A375 (cell line): ENCODE measurements around the gene LMNB1. TPM values are rescaled to one million over a fixed set of nuclear protein-coding genes. Genes with fewer than 3 reads are reported as not detected.

Experiments
- small RNA-seq: library from RNA; depleted of rRNA; stranded (forward); fragments of <200 nt; gene quantifications from one replicate; pipeline ENCODE3, GENCODE V24; 2014
- total RNA-seq: library from RNA; depleted of rRNA; stranded (reverse); fragments of >200 nt; shearing (Covaris generic); gene quantifications from 2 replicates; pipeline ENCODE4 v1.2.3, GENCODE V29; 2014; rRNA removed

The LMNB1 gene, protein sequence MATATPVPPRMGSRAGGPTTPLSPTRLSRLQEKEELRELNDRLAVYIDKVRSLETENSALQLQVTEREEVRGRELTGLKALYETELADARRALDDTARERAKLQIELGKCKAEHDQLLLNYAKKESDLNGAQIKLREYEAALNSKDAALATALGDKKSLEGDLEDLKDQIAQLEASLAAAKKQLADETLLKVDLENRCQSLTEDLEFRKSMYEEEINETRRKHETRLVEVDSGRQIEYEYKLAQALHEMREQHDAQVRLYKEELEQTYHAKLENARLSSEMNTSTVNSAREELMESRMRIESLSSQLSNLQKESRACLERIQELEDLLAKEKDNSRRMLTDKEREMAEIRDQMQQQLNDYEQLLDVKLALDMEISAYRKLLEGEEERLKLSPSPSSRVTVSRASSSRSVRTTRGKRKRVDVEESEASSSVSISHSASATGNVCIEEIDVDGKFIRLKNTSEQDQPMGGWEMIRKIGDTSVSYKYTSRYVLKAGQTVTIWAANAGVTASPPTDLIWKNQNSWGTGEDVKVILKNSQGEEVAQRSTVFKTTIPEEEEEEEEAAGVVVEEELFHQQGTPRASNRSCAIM
- 129 and 144 TPM in 2 replicates for total RNA-seq

DNA sequence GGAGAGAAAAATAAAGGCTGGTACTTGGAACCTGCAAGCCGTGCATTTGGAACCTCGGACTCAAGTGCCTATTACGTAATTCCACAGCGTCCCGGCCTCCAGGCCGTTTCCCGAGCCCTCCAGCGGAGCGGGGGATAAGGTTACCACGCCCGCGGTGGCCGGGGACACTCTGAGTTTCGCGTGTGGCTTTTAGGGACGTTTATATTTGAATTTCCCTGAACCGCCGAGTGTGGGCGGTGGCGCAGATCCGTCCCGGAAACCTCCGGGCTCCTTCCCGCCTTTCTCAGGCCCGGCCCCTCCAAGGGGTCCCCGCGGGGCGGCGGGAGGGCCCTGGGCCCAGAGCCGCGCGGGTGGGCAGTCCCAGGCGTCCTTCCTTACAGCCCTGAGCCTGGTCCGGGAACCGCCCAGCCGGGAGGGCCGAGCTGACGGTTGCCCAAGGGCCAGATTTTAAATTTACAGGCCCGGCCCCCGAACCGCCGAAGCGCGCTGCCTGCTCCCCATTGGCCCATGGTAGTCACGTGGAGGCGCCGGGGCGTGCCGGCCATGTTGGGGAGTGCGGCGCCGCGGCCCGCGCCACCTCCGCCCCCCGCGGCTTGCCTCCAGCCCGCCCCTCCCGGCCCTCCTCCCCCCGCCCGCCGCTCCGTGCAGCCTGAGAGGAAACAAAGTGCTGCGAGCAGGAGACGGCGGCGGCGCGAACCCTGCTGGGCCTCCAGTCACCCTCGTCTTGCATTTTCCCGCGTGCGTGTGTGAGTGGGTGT is at the start of gene LMNB1:
Gene LMNB1, plus strand, starts transcription at position 638 of the 758 bp plus-strand sequence. CDS start 373 bp downstream, outside the sequence.

Small RNA genes within 50 kb of the gene (small RNA-seq; reads per million reads assigned to genes)
- gene RNU6-752P: not detected

Other genes with a start within 250 kb of the LMNB1 start
- 48.7 and 48.8 TPM in 2 replicates for gene ALDH7A1, start 181.9 kb upstream of the LMNB1 start, total RNA-seq
- 65.8 and 70.4 TPM in 2 replicates for gene PHAX, start 176.2 kb upstream of the LMNB1 start, total RNA-seq